ENCODE data around the gene CUL1. TPM values are rescaled to one million over a fixed set of nuclear protein-coding genes. Genes with fewer than 3 reads are reported as not detected.
"Not testable (repeated sequence)": the region's sequence is repeated elsewhere in the genome, so short reads cannot be mapped to it uniquely, and the experiment has no call there.

Gene CUL1
- polyA plus RNA-seq, 3 donors = 59.9 to 61.3 (median 60.9) TPM

- no peak for DNase-seq (ENCODE audit: low read depth in 3 of 3, low spot score in 2 of 3)
These were observed 1.9 kb upstream of the CUL1 start for GRCh38 chr7:148696787-148697186.

GRCh38 chr7:148697256-148698006, 1.3 kb upstream of the CUL1 start:
- DNase-seq (ENCODE audit: low read depth in 3 of 3, low spot score in 2 of 3) = peak in 1 of 3 donors; percentile 5

- DNase-seq (ENCODE audit: low read depth in 3 of 3, low spot score in 2 of 3) = peak in 1 of 3 donors; percentile 17
These were observed 701 bp upstream of the CUL1 start for GRCh38 chr7:148698007-148698396.

GRCh38 chr7:148699024-148699781, 500 bp downstream of the CUL1 start:
- DNase-seq (ENCODE audit: low read depth in 3 of 3, low spot score in 2 of 3) = peak in 1 of 3 donors; percentile 19

- DNase-seq (ENCODE audit: low read depth in 3 of 3, low spot score in 2 of 3) = peak in 1 of 3 donors; percentile 27
These were observed 1.3 kb downstream of the CUL1 start for GRCh38 chr7:148699782-148700629.

GRCh38 chr7:148700661-148701064, 2.0 kb downstream of the CUL1 start:
- DNase-seq (ENCODE audit: low read depth in 3 of 3, low spot score in 2 of 3) = peak in 1 of 3 donors; percentile 17

GRCh38 chr7:148701414-148701813, 2.7 kb downstream of the CUL1 start:
- DNase-seq (ENCODE audit: low read depth in 3 of 3, low spot score in 2 of 3) = no peak

GRCh38 chr7:148702876-148703670, 4.4 kb downstream of the CUL1 start:
- no peak for DNase-seq (ENCODE audit: low read depth in 3 of 3, low spot score in 2 of 3)

- DNase-seq (ENCODE audit: low read depth in 3 of 3, low spot score in 2 of 3) = not testable (repeated sequence)
These were observed 4.9 kb downstream of the CUL1 start for GRCh38 chr7:148703671-148703962.

GRCh38 chr7:148704189-148704588, 5.5 kb downstream of the CUL1 start:
- DNase-seq (ENCODE audit: low read depth in 3 of 3, low spot score in 2 of 3) = no peak

- no peak for DNase-seq (ENCODE audit: low read depth in 3 of 3, low spot score in 2 of 3)
These were observed 6.3 kb downstream of the CUL1 start for GRCh38 chr7:148704970-148705369.

GRCh38 chr7:148706368-148706767, 7.7 kb downstream of the CUL1 start:
- no peak for DNase-seq (ENCODE audit: low read depth in 3 of 3, low spot score in 2 of 3)

- DNase-seq (ENCODE audit: low read depth in 3 of 3, low spot score in 2 of 3) = no peak
These were observed 9.6 kb downstream of the CUL1 start for GRCh38 chr7:148708026-148708885.

GRCh38 chr7:148709014-148709413, 10.3 kb downstream of the CUL1 start:
- DNase-seq (ENCODE audit: low read depth in 3 of 3, low spot score in 2 of 3) = no peak

- DNase-seq (ENCODE audit: low read depth in 3 of 3, low spot score in 2 of 3) = not testable (repeated sequence)
These were observed 11.7 kb downstream of the CUL1 start for GRCh38 chr7:148710426-148710825.

GRCh38 chr7:148711191-148712102, 12.7 kb downstream of the CUL1 start:
- no peak for DNase-seq (ENCODE audit: low read depth in 3 of 3, low spot score in 2 of 3)

GRCh38 chr7:148712678-148713329, 14.1 kb downstream of the CUL1 start:
- DNase-seq (ENCODE audit: low read depth in 3 of 3, low spot score in 2 of 3) = no peak

GRCh38 chr7:148714498-148714897, 15.8 kb downstream of the CUL1 start:
- no peak for DNase-seq (ENCODE audit: low read depth in 3 of 3, low spot score in 2 of 3)
